HCT116 (cell line): Measurements from ENCODE around the gene RGS13. TPM values are rescaled to one million over a fixed set of nuclear protein-coding genes. Genes with fewer than 3 reads are reported as not detected.

ENCODE experiments used
- ATAC-seq: fragments of 200-7000 bp; cut with Tn5 transposase; 2 replicates; pipeline ENCODE4 v1.9.1; 2020; ENCODE audit warnings: mild to moderate bottlenecking, moderate library complexity
- BruUV-seq: library from RNA; stranded (reverse); fragments of 400-500 nt; replicated peaks from 2 replicates; lab custom pipeline; 2021; lab: Mats Ljungman, UMichigan
- CTCF ChIA-PET: fragments of 300-600 bp; sonication (Branson Sonifier 250); formaldehyde crosslinking; loops from one replicate; lab custom pipeline; 2021; ENCODE audit warnings: antibody characterized with exemption; lab: Charles Lee
- POLR2A ChIA-PET: fragments of 300-600, 350-600 bp; sonication (Branson Sonifier 250); formaldehyde crosslinking; loops from one replicate; lab custom pipeline; 2021; ENCODE audit warnings: antibody characterized with exemption; lab: Charles Lee
- RAD21 ChIA-PET, 2 experiments: fragments of 300-600 bp; sonication (Branson Sonifier 250); formaldehyde crosslinking; loops; one replicate each; lab custom pipeline; 2023; ENCODE audit warnings: low total read pairs in 2 of 2; ENCODE audit not compliant: uncharacterized antibody in 2 of 2, unreplicated experiment in 2 of 2, low non-redundant PET in 1 of 2; lab: Charles Lee
- DNase-seq: peaks from one replicate; pipeline ENCODE4 v3.0.0-alpha.2; 2010; ENCODE audit warnings: low read depth, low spot score
- H2AFZ ChIP-seq: fragments of 200-600 bp; shearing (Covaris generic), sonication (generic); 2 replicates; pipeline ENCODE4 v1.6.1; 2017; ENCODE audit warnings: low read depth, mixed run types, mixed read lengths, antibody characterized with exemption, low read length; ENCODE audit not compliant: poor library complexity, severe bottlenecking
- H3K27ac ChIP-seq: 2 replicates; pipeline ENCODE4 v1.5.1; 2012; ENCODE audit warnings: low read depth, low read length
- H3K27me3 ChIP-seq: fragments of 200-600 bp; sonication (generic); 2 replicates; pipeline ENCODE4 v1.6.1; 2016; ENCODE audit warnings: mixed run types, low read length, mixed read lengths; ENCODE audit not compliant: insufficient read depth
- H3K36me3 ChIP-seq, 2 experiments: fragments of 200-500 bp in 1 of 2; fragments of 200-600 bp in 1 of 2; sonication (Bioruptor generic) in 1 of 2; sonication (generic) in 1 of 2; 2 replicates each; pipeline versions ENCODE4 v1.5.1 to v1.6.1; 2014 to 2016; ENCODE audit warnings: low read length in 2 of 2, inconsistent platforms in 1 of 2, mixed read lengths in 1 of 2, mixed run types in 1 of 2; ENCODE audit not compliant: insufficient read depth in 2 of 2, control insufficient read depth in 1 of 2
- H3K4me1 ChIP-seq, 2 experiments: fragments of 200-600 bp in 1 of 2; sonication (generic) in 1 of 2; 2 replicates each; pipeline versions ENCODE4 v1.5.1 to v1.6.1; 2012 to 2017; ENCODE audit warnings: low read length in 2 of 2, inconsistent platforms in 1 of 2, mild to moderate bottlenecking in 1 of 2, mixed read lengths in 1 of 2, mixed run types in 1 of 2, moderate library complexity in 1 of 2; ENCODE audit not compliant: insufficient read depth in 2 of 2, control insufficient read depth in 1 of 2
- H3K4me2 ChIP-seq: fragments of 200-600 bp; sonication (generic); 2 replicates; pipeline ENCODE4 v1.6.1; 2017; ENCODE audit warnings: mixed run types, low read length, mixed read lengths
- H3K4me3 ChIP-seq, 2 experiments: fragments of 200-600 bp in 1 of 2; sonication (generic) in 1 of 2; replicated peaks in 1 of 2; 2 replicates each; pipeline ENCODE4 v1.5.1; 2011 to 2016; ENCODE audit warnings: low read length in 2 of 2, control low read depth in 1 of 2, low read depth in 1 of 2, mild to moderate bottlenecking in 1 of 2, mixed read lengths in 1 of 2, mixed run types in 1 of 2
- H3K79me2 ChIP-seq: fragments of 200-600 bp; sonication (generic); 2 replicates; pipeline ENCODE4 v1.6.1; 2017; ENCODE audit warnings: mild to moderate bottlenecking, mixed run types, low read length, moderate library complexity, mixed read lengths; ENCODE audit not compliant: insufficient read depth
- H3K9ac ChIP-seq: fragments of 200-600 bp; sonication (generic); 2 replicates; pipeline ENCODE4 v1.6.1; 2016; ENCODE audit warnings: low read length, mixed read lengths
- H3K9me2 ChIP-seq: fragments of 200-600 bp; sonication (generic), shearing (Covaris generic); 2 replicates; pipeline ENCODE4 v1.6.1; 2017; ENCODE audit warnings: mixed run types, mild to moderate bottlenecking, moderate library complexity; ENCODE audit not compliant: insufficient read depth
- H3K9me3 ChIP-seq, 2 experiments: fragments of 200-500 bp in 1 of 2; fragments of 200-600 bp in 1 of 2; sonication (Bioruptor generic) in 1 of 2; sonication (generic) in 1 of 2; 2 replicates each; pipeline ENCODE4 v1.6.1; 2014 to 2017; ENCODE audit warnings: low read length in 2 of 2, mixed read lengths in 2 of 2, inconsistent platforms in 1 of 2, low read depth in 1 of 2, mild to moderate bottlenecking in 1 of 2, mixed run types in 1 of 2, moderate library complexity in 1 of 2; ENCODE audit not compliant: control insufficient read depth in 1 of 2, insufficient read depth in 1 of 2
- H4K20me1 ChIP-seq: fragments of 200-600 bp; sonication (generic), shearing (Covaris generic); 2 replicates; pipeline ENCODE4 v1.6.1; 2017; ENCODE audit warnings: mixed run types, mild to moderate bottlenecking, moderate library complexity; ENCODE audit not compliant: insufficient read depth
- CBX3 ChIP-seq: IDR thresholded peaks from 2 replicates; pipeline ENCODE4 v1.6.1; 2012; ENCODE audit warnings: low read depth
- CEBPB ChIP-seq: IDR thresholded peaks from 2 replicates; pipeline ENCODE4 v1.6.1; 2012; ENCODE audit warnings: low read depth
- EGR1 ChIP-seq: IDR thresholded peaks from 2 replicates; pipeline ENCODE4 v1.6.1; 2012; ENCODE audit warnings: low read depth
- ELF1 ChIP-seq: IDR thresholded peaks from 2 replicates; pipeline ENCODE4 v1.6.1; 2012; ENCODE audit warnings: low read depth, borderline replicate concordance
- EZH2 ChIP-seq: fragments of 200-600 bp; sonication (generic); IDR thresholded peaks from 2 replicates; pipeline ENCODE4 v1.6.1; 2017; ENCODE audit warnings: antibody characterized with exemption, mixed run types
- EZH2phosphoT487 ChIP-seq: fragments of 200-600 bp; IDR thresholded peaks from 2 replicates; pipeline ENCODE4 v1.6.1; 2018; ENCODE audit warnings: antibody characterized with exemption, borderline replicate concordance
- FOSL1 ChIP-seq: IDR thresholded peaks from 2 replicates; pipeline ENCODE4 v1.6.1; 2012; ENCODE audit warnings: low read depth
- JUND ChIP-seq: IDR thresholded peaks from 2 replicates; pipeline ENCODE4 v1.6.1; 2012
- MAX ChIP-seq: IDR thresholded peaks from 2 replicates; pipeline ENCODE4 v1.6.1; 2012
- POLR2A ChIP-seq: IDR thresholded peaks from 2 replicates; pipeline ENCODE4 v1.7.0; 2011; ENCODE audit warnings: borderline replicate concordance; ENCODE audit not compliant: insufficient read depth, insufficient read length; ENCODE audit errors: extremely low read depth
- POLR2AphosphoS5 ChIP-seq: IDR thresholded peaks from 2 replicates; pipeline ENCODE4 v1.6.1; 2011; ENCODE audit warnings: mild to moderate bottlenecking, low read depth, low read length, moderate library complexity
- RAD21 ChIP-seq: IDR thresholded peaks from 2 replicates; pipeline ENCODE4 v1.6.1; 2012; ENCODE audit warnings: low read depth, mild to moderate bottlenecking
- SIN3A ChIP-seq: IDR thresholded peaks from 2 replicates; pipeline ENCODE4 v1.6.1; 2012; ENCODE audit warnings: low read depth
- SP1 ChIP-seq: IDR thresholded peaks from 2 replicates; pipeline ENCODE4 v1.6.1; 2012; ENCODE audit warnings: low read depth
- YY1 ChIP-seq: IDR thresholded peaks from 2 replicates; pipeline ENCODE4 v1.6.1; 2011; ENCODE audit warnings: low read length, low read depth, moderate library complexity, mild to moderate bottlenecking; ENCODE audit not compliant: insufficient replicate concordance; ENCODE audit errors: extremely low read depth
- ZFX ChIP-seq: fragments of 450-650 bp; IDR thresholded peaks from 2 replicates; pipeline ENCODE4 v1.6.1; 2017
- ZNF274 ChIP-seq: fragments of 200-500 bp; sonication (Bioruptor generic); IDR thresholded peaks from 2 replicates; pipeline ENCODE4 v1.6.1; 2014; ENCODE audit warnings: mild to moderate bottlenecking, low read depth, low read length, inconsistent platforms
- intact Hi-C: fragments of 100-400 bp; cut with micrococcal nuclease; formaldehyde crosslinking; loops from 2 replicates; pipeline ENCODE4 v1.10.0; 2022
- total RNA-seq: library from RNA; stranded (reverse); gene quantifications from one replicate; pipeline ENCODE4 v1.2.1, GENCODE V29; 2021; ENCODE audit not compliant: unreplicated experiment
- TF ChIP-seq, protein P1 (sequence below): IDR thresholded peaks from 2 replicates; pipeline ENCODE4 v1.6.1; 2012
- TF ChIP-seq, protein P2 (sequence below): IDR thresholded peaks from 2 replicates; pipeline ENCODE4 v1.6.1; 2012; ENCODE audit warnings: low read depth

The RGS13 gene
- total RNA-seq, 1 experiment from 2014 or later = not detected

DNA sequence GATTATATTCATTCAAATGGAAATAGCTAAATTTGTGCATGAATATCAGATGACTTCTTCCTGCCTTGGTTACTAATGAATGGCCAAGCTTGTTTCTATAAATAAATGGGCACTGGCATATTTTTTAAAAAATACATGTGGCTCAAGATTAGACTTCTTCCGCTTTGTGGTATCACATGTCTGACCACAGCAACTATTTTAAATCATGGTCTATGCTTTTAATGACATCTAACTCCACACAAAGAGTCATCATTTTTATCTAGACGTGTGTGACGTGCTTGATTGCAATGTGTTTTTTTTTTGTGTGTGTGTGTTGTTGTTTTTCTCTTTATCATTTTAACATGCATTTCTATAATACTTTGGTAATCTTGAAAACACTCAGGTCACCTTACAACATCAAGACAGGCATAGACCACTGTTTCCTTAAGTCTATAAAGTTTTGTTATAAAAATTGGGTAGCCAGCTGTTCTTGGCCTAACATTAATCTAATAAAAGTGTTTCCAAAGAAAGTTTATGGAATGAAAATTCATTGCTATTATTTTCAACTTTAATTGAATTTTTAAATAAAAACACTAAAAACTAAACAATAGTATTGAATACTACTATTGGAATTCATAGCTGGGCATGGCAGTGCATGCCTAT is 30.8 kb upstream of the RGS13 start:
- Histone ChIP-seq H3K36me3 (no peaks in the 10 kb centered on the region), H3K9me3 (no peaks in the 10 kb centered on the region), H3K4me2 (no peak overlapping the region), H3K27me3 (no peaks in the 10 kb centered on the region), H2AFZ (no peak overlapping the region), H3K9me2 (no peaks in the 10 kb centered on the region), H3K79me2 (no peaks in the 10 kb centered on the region), H4K20me1 (no peaks in the 10 kb centered on the region), H3K27ac (no peak overlapping the region), H3K4me1 (peaks cover 0 to 6% of the 10 kb centered on the region in 2 experiments; a peak in 3 of 4 replicates), H3K4me3 (no peak overlapping the region), H3K9ac (no peak overlapping the region)
- BruUV-seq = no TSS peak
- DNase-seq = no peak
- ChIA-PET RAD21 (no interaction called here), CTCF (no interaction called here), POLR2A (no interaction called here)
- no peak for ATAC-seq
- intact Hi-C loops = no loop called here
- TF ChIP-seq POLR2A = no peak
- TF ChIP-seq POLR2AphosphoS5 = no peak
- TF ChIP-seq RAD21 = no peak
- no peak for TF ChIP-seq FOSL1
- no peak for TF ChIP-seq CBX3
- TF ChIP-seq YY1 = no peak
- TF ChIP-seq MAX = no peak
- TF ChIP-seq CEBPB = no peak
- TF ChIP-seq ZNF274 = no peak
- TF ChIP-seq JUND = no peak
- TF ChIP-seq EGR1 = no peak
- TF ChIP-seq SIN3A = no peak
- TF ChIP-seq EZH2 = no peak

DNA sequence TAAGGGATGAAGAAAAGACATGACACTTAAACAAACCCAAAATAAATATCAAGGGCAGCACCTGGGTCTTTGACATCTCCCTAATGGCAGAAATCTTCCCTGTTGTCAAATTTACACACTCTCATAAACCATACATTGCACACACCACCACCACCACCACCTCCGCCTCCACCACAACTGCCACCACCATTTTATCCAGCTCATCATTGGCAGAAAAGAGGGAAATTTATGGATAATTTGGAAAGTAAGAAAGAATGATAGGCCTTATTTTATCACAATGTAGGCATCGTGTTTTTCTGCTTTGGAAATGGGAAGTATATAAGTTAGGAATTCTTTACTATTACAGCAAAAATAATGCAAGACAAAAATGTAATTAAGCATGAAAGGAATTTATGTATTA is 27.3 kb upstream of the RGS13 start:
- H3K4me3 ChIP-seq = no peak overlapping the region
- no peak for ATAC-seq
- POLR2A ChIA-PET = no interaction called here
- no peaks in the 10 kb centered on the region for H3K9me3 ChIP-seq
- H2AFZ ChIP-seq = no peak overlapping the region
- CTCF ChIA-PET = no interaction called here
- H3K4me1 ChIP-seq = peaks cover 0 to 4% of the 10 kb centered on the region in 2 experiments; a peak in 1 of 4 replicates
- no peaks in the 10 kb centered on the region for H3K9me2 ChIP-seq
- no peaks in the 10 kb centered on the region for H4K20me1 ChIP-seq
- no peak overlapping the region for H3K9ac ChIP-seq
- DNase-seq = no peak
- no peaks in the 10 kb centered on the region for H3K79me2 ChIP-seq
- H3K36me3 ChIP-seq = no peaks in the 10 kb centered on the region
- H3K27me3 ChIP-seq = no peaks in the 10 kb centered on the region
- BruUV-seq = no TSS peak
- RAD21 ChIA-PET = no interaction called here
- no peak overlapping the region for H3K27ac ChIP-seq
- intact Hi-C loops = no loop called here
- no peak overlapping the region for H3K4me2 ChIP-seq
- TF ChIP-seq ZFX (no peak), ZNF274 (no peak), YY1 (no peak), EZH2phosphoT487 (no peak), POLR2AphosphoS5 (no peak), MAX (no peak), EZH2 (no peak), JUND (no peak), SIN3A (no peak), SP1 (no peak), ELF1 (no peak), FOSL1 (no peak)
- TF ChIP-seq, protein P1, sequence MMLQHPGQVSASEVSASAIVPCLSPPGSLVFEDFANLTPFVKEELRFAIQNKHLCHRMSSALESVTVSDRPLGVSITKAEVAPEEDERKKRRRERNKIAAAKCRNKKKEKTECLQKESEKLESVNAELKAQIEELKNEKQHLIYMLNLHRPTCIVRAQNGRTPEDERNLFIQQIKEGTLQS = no peak
- TF ChIP-seq, protein P2, sequence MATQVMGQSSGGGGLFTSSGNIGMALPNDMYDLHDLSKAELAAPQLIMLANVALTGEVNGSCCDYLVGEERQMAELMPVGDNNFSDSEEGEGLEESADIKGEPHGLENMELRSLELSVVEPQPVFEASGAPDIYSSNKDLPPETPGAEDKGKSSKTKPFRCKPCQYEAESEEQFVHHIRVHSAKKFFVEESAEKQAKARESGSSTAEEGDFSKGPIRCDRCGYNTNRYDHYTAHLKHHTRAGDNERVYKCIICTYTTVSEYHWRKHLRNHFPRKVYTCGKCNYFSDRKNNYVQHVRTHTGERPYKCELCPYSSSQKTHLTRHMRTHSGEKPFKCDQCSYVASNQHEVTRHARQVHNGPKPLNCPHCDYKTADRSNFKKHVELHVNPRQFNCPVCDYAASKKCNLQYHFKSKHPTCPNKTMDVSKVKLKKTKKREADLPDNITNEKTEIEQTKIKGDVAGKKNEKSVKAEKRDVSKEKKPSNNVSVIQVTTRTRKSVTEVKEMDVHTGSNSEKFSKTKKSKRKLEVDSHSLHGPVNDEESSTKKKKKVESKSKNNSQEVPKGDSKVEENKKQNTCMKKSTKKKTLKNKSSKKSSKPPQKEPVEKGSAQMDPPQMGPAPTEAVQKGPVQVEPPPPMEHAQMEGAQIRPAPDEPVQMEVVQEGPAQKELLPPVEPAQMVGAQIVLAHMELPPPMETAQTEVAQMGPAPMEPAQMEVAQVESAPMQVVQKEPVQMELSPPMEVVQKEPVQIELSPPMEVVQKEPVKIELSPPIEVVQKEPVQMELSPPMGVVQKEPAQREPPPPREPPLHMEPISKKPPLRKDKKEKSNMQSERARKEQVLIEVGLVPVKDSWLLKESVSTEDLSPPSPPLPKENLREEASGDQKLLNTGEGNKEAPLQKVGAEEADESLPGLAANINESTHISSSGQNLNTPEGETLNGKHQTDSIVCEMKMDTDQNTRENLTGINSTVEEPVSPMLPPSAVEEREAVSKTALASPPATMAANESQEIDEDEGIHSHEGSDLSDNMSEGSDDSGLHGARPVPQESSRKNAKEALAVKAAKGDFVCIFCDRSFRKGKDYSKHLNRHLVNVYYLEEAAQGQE = no peak
